GM21447 (cell line): Measurements from ENCODE around the gene CD180.

ENCODE experiments used
- ATAC-seq: cut with Tn5 transposase; IDR thresholded peaks from one replicate; pipeline ENCODE4 v1.9.1; 2021; ENCODE audit not compliant: unreplicated experiment

Gene CD180

GRCh38 chr5:67214036-67214435 is 17.4 kb upstream of the CD180 start:
- no peak for ATAC-seq

GRCh38 chr5:67211926-67212325 is 15.3 kb upstream of the CD180 start:
- no peak for ATAC-seq

- ATAC-seq: peak; percentile 31
Observed at GRCh38 chr5:67209141-67209771, 12.7 kb upstream of the CD180 start.

DNA sequence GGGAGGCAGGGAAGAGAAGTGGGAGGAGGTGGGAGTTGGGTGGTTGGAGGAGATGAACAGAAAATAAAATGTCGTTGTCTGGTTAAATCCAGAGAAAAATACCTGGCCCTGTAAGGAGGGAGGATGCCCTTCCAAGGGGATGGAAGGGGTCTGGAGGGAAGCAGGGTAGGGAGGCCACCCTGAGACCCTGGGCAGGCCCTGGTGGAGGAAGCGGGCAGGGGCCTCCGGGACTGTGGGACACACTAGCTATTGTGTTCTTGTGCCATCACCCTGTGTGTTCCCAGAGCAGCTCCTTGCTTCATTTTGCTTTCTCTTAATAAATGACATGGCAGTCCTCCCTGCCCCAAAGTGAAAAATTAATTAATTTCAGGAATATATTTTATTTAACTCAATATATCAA is 11.8 kb upstream of the CD180 start:
- no peak for ATAC-seq

GRCh38 chr5:67206929-67207328 is 10.3 kb upstream of the CD180 start:
- ATAC-seq: peak; percentile 77

DNA sequence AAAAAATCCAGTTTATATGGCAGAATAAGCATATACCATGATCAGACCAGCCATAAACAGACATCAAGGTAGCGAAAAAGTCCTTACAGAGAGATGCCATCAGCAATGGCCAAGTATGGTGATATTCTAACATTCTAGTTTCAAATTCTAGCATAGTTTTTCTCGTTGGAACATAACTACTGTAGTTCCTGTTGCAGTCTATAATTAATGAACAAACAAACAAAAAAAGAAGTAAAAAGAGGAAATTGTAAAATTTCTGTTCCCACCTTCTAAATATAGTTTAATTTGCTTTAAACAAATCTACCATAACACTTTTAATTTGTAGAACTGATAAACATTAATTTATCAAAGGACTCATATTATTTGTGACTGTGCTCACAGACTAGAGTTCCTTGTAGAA is 9.9 kb upstream of the CD180 start:
- peak; percentile 31 for ATAC-seq

DNA sequence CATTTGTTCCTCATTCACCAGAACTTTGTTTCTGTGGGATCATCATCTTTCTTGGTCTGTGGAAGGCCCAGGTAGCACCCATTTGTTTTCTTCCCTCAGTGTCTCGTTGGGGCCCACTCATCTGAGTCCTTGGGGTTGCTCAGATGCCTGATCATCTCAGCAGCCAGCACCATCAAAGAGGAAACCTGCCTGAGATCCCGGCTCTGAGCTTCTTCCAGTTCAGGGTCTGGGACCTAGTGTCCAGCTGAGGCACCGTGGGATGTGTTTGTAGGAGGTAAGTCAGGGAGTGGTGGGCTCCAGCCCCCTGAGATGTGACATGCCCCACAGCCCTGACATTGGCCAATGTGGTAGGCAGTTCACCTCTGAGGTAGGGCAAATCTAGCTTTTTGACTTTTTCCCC is 9.4 kb upstream of the CD180 start:
- ATAC-seq: no peak

DNA sequence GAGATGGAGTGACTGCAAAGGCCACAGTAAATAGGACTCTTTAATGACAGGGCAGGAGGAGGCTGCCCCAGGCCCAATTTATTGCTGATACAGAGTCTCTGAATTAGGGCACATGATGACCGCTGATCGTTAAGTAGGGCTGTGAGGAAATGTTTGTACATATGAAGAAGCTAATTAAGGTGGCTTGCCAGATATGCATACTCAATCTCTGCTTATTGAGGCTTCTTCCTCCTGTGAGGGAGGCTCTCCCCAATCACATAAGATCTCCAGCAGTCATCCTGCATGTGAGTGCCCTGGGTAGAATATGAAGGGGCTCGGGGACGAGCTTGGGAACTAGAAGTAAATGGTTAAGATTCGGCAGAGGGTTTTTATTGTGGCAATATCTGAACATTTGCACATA is 8.2 kb upstream of the CD180 start:
- ATAC-seq: no peak

DNA sequence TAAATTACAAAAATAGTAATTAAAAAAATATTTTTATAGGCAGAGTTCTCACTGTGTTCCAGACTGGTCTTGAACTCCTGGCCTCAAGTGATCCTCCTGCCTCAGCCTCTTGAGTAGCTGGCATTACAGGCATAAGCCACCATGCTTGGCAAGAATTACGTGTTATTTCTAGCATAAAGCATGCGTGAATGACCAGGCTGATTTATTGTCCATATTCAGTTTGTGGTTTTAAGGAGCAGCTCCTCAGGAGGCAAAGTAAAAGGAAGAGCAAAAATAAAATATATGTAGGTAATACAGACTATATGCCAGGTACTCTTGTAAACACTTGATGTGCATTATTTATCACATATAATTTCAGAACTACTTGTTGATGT is 7.1 kb upstream of the CD180 start:
- ATAC-seq: no peak

GRCh38 chr5:67202828-67203227 is 6.2 kb upstream of the CD180 start:
- no peak for ATAC-seq

DNA sequence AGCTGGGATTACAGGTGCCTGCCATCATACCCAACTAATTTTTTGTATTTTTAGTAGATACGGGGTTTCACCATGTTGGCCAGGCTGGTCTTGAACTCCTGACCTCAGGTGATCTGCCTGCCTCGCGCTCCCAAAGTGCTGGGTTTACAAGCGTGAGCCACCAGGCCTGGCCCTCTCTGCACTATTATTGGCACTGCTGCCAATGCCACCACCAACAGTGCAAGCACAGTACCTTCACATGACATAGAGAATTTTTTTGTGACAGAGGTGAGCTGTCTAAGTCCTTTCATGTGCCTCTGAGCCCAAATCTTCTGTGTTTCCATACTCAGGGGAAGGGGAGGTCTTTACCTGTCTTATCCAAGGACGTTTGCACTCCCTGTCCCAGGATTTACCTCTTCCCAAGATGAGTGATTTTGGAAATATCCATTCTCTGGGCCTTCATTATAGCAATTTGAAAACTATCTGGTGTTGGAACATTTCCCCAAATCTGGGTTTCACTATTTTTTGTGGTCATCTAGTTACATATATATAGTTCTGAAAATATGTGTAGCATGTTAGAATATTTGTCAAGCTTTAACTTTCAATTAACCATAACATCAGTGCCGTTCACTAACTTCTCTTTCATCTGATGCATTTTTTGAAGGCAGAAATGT is 5.4 kb upstream of the CD180 start:
- no peak for ATAC-seq

DNA sequence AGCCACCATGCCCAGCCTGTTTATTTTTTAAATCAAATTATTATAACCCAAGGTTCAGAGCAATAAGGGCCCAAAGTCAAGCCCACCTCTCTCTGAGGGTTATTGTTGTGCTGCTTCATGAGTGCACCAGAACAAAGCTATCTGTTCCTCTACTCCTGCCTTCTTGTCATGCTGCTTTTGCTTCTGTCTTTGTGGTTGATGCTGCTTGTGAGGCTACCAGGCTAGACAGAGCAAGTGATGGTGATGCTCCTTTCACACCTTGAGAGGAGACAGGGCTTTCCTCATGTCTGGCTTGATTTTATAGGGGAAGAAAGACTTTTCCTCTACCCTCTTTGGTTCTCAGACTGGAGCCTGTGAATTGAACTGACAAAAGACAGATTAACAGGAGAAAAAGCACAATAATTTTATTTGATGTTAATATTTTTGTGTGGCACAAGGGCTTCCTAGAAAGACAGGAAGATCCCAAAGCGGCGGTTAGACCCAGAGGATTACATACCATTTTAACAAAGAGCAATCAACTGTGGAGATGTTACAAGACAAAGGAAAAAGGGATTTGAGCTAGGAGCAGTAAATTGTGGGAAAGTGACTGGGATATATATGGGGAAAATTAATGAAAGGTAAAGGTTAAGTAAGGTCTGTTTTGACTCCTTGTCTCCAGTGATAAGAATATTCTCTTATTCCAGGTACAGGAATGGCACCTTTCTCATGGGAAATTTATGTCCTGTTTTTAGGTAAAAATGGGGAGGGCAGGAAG is 4.4 kb upstream of the CD180 start:
- ATAC-seq: no peak

DNA sequence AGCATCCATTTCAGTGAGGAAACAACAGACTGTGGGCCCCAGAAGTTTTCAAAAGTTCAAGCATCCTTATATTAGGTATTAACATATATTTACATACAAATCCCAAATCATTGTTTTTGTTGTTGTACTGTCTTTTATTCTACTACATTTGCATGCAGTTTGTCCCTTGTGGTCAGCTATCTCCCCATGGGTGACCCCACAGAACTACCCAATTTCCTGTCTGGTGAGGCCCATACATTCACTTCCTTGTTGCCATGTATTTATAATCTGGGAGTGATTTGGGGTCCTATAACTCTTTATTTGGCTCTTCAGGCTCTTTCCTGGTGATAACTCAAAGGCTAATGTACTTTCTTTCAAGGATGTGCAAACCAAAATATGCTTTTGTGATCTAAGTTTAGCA is 3.3 kb upstream of the CD180 start:
- no peak for ATAC-seq

DNA sequence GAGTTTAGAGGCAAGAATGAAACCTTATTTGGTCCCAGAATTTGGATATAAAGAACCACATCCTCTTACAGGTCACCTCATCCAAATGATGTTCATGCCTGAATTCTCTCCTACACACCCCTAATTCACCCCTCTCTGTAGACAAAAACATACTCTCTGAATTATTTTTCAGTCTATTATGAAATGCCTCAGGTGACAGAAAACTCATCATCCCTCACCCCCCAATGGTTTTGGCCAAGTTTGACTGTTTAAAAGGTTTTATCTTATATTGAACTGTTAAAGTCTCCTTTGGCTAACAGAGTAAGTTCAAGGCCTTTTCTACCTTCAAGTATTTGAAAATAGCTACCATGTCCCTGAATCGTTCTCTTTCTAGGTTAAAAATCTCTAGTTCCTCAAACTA is 2.3 kb upstream of the CD180 start:
- ATAC-seq: no peak

DNA sequence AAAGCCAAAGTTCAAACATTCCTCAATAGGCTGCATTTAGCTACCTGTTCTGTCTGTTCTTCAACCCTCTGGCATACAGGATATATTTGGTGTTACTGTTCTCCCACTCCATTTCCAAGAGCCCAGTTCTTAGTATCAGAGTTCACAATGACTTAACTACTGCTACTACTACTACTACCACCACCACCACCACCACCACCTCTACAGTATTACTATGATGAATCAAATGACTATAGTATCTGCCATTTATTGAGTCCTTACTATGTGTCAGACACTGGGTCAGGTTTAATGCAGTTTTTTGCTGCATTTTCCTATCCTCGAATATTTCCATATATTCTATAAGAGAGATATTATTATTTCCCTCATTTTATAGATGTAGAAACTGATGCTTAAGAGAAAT is 937 bp upstream of the CD180 start:
- no peak for ATAC-seq

DNA sequence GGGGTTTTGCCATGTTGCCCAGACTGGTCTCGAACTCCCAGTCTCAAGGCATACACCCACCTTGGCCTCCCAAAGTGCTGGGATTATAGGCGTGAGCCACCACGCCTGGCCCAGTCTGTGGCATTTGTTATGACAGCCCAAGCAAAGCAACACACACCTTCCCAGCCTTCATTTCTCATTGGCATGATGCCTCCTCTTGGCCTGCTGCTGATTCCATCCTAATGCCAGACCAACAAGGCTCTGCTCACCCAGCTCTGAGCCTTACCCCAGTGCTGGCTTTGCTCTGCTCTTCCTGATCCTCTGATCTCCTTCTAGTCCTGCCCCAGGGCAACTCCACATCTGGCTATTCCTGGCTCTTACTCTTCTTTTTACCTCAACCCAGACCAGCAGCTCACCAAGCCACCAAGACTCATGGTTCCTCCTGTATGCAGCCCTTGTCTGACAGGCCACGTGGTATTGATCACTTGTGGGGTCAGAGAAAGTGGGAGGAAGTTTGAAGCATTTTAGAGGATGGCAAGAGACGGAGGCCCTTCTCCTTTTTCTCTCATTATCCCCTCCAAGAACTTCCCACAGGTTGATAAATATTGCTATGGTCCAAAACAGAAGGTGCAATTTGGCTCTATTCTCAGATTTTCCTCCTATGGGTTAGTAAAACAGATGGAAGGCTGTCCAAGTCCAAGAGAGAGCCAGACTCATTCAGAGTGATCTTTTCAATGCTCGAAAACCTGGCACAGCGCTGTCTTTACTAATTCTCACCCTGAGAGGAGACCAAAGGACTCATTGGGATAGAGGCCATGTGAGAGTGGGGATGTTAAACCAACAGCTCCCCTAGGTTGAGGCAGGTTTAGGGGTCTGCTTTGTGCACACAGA is 958 bp downstream of the CD180 start:
- ATAC-seq: peak; percentile 35

- ATAC-seq: no peak
Observed at GRCh38 chr5:67194166-67194565, 2.4 kb downstream of the CD180 start.

DNA sequence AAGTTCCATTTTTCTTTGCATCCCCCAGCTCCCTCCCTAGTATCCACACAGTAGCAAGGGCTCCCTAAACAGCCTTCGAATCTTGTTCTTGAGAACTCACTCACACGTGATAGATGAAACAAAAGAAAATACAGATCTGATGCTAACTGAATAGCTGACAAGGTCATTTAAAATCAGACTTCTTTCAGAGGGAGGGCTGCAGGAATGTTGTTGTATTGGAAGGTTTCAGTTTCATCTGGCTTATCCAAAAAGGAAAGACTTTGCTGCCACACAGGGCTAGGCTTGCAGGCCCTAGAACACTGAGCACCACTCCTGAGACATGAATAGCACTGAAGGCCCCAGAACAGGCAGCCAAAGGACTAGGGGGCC is 3.2 kb downstream of the CD180 start:
- no peak for ATAC-seq

DNA sequence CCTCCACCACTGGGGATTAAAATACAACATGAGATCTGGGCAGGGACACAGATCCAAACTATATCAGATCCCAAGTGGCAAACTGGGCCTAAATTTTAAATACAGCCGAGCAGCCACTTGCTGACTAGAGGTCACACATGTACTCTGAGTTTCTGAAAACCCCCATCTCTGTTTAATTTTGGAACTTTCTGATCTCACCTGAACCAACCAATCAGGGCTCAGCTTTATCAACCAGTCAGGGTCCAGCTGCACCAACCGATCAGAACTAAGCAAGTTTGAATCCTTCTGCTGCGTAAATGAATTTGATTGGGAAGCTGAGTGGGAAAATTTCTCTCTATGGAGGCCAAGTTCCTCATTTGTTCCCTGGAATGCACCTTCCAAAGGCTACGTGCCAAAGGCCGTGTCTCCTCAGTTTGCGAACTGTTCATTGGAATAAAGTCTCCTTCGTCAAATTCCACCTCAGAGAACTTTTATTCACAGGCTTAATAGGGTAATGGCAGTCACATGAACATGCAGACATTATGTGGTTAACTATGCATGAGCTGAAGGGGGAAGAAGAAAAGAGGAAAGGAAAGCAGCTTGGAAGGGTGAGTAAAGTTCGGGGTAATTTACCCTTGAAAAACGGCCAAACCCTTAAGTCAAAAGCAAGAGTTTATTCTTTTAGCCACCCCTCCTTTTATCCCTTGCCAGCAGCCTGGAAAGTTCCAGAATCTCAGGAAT is 3.7 kb downstream of the CD180 start:
- no peak for ATAC-seq

- no peak for ATAC-seq
Observed at GRCh38 chr5:67190861-67191260, 5.7 kb downstream of the CD180 start.

DNA sequence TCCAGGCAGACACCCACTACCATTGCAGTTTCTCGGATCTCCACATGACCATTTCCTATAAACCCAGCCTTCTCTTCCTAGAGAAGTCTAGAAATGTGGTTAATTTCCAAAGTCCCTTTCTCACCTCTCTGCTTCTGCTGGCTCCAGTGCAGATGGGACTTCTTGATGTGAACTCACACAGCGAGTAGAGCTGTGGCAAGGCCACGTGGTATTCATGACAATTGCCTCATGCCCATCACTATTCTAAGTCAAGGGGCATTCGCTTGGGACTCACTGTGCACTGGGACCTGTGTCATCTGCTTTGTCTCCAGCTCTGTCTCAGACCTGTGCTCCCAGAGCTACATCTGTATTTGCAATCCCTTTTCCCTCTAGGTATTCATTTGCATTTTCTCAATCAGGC is 6.2 kb downstream of the CD180 start:
- no peak for ATAC-seq
